HG03457 (cell line): ENCODE measurements around the gene ZNF823.
"Not testable (repeated sequence)": the region's sequence is repeated elsewhere in the genome, so short reads cannot be mapped to it uniquely, and the experiment has no call there.

ENCODE experiments used
- ATAC-seq: cut with Tn5 transposase; IDR thresholded peaks from one replicate; pipeline ENCODE4 v1.9.1; 2021; ENCODE audit warnings: moderate number of reproducible peaks; ENCODE audit not compliant: unreplicated experiment

ZNF823 gene

GRCh38 chr19:11684987-11685675, 53.6 kb downstream of the ZNF823 start:
- ATAC-seq, result no peak

GRCh38 chr19:11680689-11681302, 58.0 kb downstream of the ZNF823 start:
- no peak for ATAC-seq

GRCh38 chr19:11678504-11678903, 60.2 kb downstream of the ZNF823 start:
- no peak for ATAC-seq

- ATAC-seq, result not testable (repeated sequence)
Observed at GRCh38 chr19:11676661-11677600, 61.8 kb downstream of the ZNF823 start.

DNA sequence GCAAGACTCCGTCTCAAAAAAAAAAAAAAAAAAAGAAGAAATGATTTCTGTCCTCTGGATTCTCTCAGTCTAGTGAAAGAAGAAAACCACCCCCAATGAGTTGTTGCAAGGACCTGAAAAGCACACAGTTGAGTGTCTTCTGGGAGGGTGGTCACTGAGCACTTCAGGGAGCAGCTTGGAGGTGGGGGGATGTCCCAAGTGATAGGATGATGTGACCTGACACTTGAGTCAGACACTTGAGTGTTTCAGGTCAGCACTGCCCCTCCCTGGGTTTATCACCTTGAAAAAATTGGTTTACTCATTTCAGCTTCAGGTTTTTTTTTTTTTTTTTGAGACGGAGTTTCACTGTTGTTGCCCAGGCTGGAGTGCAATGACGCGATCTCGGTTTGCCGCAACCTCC, 63.2 kb downstream of the ZNF823 start:
- no peak for ATAC-seq

DNA sequence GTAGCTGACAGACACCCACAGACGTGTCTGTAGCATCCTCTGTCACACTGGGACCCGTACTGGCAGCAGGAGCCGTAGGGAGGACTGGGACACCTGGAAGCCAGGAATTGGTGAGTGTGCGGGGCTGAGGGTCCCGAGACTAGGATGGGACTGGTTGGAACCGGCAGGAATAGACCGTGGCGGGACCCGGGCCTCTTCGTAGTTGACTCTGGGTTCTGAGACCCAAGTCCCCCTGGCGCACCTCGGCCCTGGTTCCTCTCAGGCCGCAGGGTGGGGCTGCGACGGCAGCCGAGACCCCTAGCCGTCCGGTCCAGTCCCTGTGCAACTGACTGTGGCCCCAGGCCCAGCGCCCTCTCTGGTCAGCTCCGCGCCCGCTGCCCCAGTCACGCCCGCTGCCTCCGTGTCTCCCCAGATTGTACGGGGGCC, 64.7 kb downstream of the ZNF823 start:
- ATAC-seq, result no peak

DNA sequence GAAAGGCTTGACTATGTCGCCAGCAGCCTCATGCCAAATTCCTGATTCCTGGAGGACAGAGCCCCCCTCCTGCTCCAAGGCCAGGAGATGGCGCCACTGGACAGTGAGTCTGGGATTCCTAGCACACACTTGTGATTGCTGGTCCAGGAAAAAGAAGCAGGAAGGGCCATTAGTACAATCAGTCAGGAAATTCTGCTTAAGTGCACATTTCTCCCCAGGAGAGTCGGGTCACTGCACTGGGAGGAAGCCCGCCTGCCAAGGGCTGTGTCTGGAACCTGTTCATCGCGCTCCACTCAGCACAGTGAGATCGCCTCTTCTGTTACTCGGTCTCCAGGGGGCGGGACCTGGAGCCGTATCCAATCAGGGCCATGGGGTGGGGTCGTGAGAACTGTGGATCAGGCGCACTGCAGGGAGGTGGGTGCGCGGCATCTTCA, 65.1 kb downstream of the ZNF823 start:
- ATAC-seq, result no peak
